IMR-90 (cell line): ENCODE measurements around the gene RCAN2.

Experiments
- CTCF ChIP-seq: conservative IDR thresholded peaks from 2 replicates; pipeline ENCODE4 v1.5.1; 2012; ENCODE audit warnings: mild to moderate bottlenecking, low read depth, low read length, improper control_type of control experiment
- POLR2A ChIP-seq: IDR thresholded peaks from 2 replicates; pipeline ENCODE4 v1.6.1; 2012; ENCODE audit warnings: mild to moderate bottlenecking, low read depth, low read length

- TF ChIP-seq POLR2A = no peak
- no peak for TF ChIP-seq CTCF
Measured at GRCh38 chr6:46293641-46294316, 197.5 kb downstream of the RCAN2 start.
